GM18867 (cell line): ENCODE measurements around the gene NUP62.

Experiments used
- ATAC-seq: cut with Tn5 transposase; IDR thresholded peaks from one replicate; pipeline ENCODE4 v1.9.1; 2021; ENCODE audit warnings: mild to moderate bottlenecking, moderate library complexity; ENCODE audit not compliant: unreplicated experiment

The NUP62 gene

DNA sequence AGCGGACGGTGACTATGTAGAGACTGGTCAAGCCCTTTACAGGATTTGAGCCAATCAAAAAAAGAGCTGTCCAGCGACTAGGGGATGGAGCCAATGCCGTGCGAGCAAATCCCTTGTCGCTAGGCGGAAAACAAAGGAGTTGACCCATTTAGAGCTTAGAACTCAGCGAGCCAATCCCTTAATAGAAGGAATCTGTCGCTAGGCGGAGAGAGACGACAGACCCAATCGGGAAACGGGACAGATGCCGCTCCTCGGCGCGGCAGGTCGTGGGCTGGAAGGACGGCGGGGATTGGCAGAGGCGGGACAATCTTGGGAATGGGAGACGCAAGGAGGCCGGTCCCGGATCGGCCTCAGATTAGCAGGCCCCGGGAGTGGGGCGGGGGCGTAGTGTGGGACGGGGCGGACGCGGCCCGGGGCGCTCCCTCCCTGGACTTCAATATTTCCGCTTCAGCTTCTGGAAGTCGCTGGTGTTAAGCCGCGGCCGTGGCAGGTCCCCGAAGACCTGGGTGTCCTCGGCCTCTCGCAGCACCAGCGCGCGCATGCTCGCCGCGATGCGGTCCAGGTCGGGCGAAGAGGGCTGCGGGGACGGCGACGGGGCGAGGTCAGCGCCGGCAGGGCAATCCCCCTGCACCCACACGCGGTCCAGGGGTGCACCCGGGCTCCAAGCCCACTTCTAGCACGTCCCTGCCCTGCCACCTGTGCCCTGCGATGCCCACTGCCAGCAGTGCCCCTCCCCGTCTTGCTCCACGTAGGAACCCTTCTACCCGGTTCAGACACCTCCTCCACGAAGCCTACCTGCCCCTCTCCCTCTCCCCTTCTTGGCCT lies 59.6 kb downstream of the NUP62 start:
- ATAC-seq = peak; percentile 66

- no peak for ATAC-seq
These were observed 60.3 kb downstream of the NUP62 start for GRCh38 chr19:49869009-49869483.

DNA sequence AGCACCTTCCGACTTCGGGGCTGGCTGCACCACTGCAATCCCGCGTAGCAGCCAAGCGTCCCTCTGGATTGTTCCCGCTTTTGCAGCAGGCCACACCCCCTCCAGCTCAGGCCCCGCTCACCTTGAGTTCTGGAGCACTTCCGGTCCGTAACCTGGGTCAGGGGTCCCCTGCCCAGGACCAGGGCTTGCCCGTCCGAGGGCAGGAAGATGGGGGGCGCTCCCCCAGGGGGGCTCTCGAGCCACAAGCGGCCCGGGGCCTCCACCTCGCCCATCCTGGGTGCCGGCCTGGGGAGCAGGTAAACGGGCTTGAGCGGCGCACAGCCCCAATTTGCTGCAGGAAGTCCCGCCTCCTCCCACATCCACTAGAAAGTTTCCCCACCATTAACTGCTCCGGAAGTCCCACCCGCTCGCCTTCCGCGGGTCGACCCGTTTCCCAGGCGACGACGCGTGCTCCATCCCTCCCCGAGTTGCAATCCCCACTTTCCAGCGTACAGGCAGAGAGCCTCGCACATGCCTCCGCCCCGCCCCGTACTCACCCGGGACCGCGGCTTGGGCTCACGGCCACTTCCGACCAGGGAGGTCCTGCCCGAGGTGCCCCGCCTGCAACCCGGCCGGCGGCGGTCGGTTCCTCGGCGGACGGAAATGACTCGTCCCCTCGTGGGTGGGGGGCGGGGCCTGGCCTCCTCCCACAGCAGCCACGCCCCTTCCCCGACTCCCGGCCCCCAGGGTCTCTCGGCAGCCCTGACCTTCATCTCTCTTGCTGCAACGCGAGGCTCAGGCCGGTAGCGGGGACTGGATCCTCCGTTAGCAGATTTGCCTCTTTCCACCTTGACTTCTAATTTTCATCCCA lies 62.1 kb downstream of the NUP62 start, which contains the start of gene PNKP:
Gene PNKP (minus strand): TSS at position 644 of the 850 bp plus-strand sequence. CDS start 372 bp downstream, at position 272.
- peak; percentile 35 for ATAC-seq

- ATAC-seq = no peak
These were observed 64.4 kb downstream of the NUP62 start for GRCh38 chr19:49864890-49865289.

DNA sequence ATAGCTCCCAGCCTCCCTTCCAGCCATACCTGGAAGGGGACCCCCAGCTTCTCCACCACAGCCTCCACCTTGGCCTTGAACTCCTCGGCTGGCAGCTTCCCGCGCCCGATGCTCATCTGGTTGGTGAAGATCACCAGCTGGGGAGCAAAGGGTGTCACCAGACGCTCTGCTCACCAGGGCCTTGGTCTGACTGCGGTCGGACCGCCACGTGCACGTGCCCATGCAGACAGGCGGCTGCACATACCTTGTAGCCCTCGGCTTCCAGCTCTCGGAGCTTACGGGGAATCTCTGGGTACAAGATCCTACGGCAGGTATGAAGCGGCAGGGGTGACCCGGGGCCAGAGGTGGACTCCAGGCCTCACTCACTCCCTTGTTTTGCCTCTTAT lies 65.4 kb downstream of the NUP62 start:
- ATAC-seq = no peak

- no peak for ATAC-seq
These were observed 65.9 kb downstream of the NUP62 start for GRCh38 chr19:49863254-49863934.

DNA sequence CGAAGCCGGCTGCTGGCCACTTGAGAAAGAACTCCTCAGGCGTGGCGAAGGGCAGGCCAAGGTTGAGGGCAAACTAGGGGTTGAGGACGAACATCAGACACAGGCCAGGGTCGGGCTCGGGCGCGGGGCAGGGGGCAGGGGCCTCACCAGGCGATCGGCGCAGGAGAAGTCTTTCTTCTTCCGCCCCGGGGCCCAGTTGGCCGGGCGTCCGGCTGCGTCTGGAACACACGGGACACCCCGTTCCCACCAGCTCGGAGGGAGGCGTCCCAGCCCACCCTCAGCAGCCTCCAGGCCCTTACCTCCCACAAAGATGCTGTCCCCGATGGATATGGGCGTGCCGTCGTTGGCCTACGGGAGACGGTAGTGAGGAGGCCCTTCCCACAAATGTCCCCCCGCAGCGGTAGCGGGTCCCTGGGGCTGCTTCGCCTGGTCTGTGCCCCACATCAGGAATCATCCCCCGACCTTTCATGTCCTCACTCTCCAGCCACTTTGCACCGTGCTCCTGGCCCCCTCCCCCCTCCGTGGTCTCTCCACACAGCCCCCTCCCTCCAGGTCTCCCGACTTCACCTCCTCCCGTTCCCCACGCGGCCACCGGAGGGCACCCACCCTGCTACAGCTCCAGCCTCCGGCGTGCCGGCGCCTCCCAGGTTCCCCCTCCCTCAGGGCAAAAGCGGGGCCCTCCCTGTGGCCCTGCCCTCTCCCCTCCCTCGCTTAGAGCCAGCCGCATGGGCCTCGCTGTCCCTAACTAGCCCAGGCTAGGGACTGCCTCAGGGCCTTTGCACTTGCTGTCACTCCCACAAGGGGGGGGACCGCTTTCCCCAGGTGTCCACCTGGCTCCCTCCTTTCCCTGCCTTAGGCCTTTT lies 66.7 kb downstream of the NUP62 start:
- no peak for ATAC-seq

DNA sequence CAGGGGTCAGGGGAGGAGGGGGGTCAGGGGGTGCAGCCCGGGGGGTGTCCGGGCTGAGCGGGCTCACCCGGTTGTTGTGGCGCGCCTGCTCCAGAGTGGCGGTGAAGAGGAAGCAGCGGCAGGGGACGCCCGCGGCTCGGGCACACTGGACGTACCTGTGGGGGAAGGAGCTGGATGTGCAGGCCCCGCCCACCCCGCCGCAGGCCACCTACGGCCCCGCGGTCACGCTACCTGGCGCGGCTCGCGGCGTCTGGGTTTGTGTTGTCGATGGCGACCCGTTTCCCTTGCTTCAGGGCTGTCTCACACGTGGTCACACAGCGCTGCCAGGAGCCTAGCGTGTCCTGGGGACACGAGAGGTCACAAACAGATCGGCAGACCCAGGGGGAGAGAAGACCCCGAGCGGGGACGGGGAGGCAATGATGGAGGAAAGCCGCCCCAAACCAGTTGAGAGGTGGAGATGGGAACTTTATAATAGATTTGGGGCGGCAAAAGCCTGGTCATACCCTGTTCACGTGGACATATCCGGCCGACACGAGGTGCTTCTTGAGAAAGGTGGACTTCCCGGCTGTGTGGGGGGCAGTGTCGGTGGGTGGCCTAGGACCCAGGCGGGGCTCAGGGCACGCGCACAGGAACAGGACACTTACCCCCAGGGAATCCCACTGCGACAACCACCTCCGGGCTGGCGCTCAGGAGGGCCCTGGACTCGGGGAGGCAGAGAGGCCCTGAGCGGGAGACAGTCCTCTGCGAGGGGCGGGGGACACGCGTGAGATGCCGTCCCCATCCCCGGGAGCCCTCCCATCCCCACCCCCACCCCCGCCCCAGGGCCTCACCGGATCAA lies 67.5 kb downstream of the NUP62 start:
- no peak for ATAC-seq

GRCh38 chr19:49861107-49861506 lies 68.2 kb downstream of the NUP62 start:
- no peak for ATAC-seq

GRCh38 chr19:49860336-49861102 lies 68.8 kb downstream of the NUP62 start:
- no peak for ATAC-seq

DNA sequence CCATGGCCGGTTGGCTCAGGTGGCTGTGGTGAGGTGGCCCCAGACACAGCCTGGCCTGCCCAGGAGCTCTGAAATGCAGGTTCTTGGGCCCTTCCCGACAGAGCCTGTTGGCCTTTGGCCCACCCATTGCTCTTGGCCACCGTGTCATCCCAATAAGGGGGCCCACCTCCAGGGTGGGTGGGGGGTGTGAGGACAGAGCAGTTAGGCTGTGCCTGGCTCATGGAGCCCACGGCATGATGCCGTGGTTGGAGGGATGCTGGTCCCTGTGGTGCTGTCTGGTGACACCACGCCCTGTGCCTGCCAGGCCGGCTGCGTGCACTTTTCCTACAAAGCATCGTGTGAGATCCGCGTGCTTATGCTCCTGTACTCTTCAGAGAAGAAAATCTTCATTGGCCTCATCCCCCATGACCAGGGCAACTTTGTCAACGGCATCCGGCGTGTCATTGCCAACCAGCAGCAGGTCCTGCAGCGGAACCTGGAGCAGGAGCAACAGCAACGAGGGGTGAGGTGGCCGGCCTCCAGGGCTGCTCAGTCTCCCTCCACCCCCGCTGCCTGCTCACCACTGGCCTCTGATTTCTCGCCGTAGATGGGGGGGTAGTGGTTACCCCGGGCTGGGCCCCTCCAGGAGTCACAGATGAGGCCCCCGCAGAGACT lies 69.5 kb downstream of the NUP62 start:
- ATAC-seq = no peak

- no peak for ATAC-seq
These were observed 71.0 kb downstream of the NUP62 start for GRCh38 chr19:49858088-49858985.

DNA sequence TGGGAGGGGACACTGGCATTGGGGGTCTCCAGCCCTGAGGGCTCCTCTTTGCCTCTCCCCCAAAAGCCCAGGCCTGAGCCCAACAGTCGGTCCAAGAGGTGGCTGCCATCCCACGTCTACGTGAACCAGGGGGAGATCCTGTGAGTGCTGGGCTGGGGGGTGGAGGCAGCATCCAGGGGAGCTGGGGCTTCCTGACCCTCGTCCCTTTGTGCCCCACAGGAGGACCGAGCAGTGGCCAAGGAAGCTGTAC lies 71.5 kb downstream of the NUP62 start:
- ATAC-seq = no peak

DNA sequence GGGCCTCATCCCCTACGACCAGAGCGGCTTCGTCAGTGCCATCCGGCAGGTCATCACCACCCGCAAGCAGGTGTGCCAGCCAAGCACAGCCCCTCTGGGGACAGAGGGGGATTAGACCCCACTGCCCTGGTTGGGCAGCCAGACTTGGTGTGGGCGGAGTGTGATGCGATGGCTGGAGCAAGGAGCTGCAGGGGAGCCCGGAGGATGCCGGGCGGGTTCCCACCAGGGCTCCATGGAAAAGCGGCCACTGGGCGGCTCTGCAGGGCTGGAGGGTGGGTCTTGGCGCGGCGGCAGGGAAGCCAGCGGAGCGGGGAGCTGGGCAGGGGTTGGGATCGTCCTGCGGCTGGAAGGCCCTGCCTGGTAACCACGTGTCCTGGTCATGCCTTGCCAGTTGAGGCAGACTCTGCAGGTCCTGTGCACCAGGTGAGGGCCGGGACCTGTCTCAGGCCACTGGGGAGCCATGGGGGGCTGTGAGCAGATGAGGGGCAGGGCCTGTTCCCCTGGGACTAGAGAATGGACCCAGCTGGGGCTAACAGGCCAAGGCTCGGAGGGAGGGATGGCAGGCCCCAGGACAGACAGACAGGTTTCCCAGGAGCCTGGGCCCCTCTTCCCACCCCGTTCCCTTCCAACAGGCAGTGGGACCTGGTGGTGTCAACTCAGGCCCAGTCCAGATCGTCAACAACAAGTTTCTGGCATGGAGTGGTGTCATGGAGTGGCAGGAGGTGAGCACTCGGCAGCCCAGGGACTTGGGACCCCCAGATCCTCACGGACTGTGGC lies 72.1 kb downstream of the NUP62 start:
- no peak for ATAC-seq
